Transverse colon (tissue), 4 donors: ENCODE measurements around the gene GPR89A.
"Not testable (repeated sequence)": the region's sequence is repeated elsewhere in the genome, so short reads cannot be mapped to it uniquely, and the experiment has no call there.

Experiments used
- CTCF ChIP-seq, 5 experiments: fragments of 200-600 bp in 3 of 5; fragments of 450-650 bp in 2 of 5; sonication (generic) in 3 of 5; IDR thresholded peaks; 1 replicate in 2 of 5; 2 replicates in 3 of 5; pipeline ENCODE4 v1.5.1; 2016 to 2017; ENCODE audit warnings: antibody characterized with exemption in 5 of 5, inconsistent platforms in 3 of 5, mild to moderate bottlenecking in 2 of 5, moderate library complexity in 1 of 5
- POLR2AphosphoS5 ChIP-seq, 3 donors: sonication (generic); formaldehyde crosslinking; IDR thresholded peaks; one replicate each; pipeline ENCODE4 v1.6.1; 2016; ENCODE audit warnings: antibody characterized with exemption in 3 of 3

GRCh38 chr1:145718465-145718864 is 110.7 kb downstream of the GPR89A start:
- TF ChIP-seq CTCF, POLR2AphosphoS5 (IDR thresholded peaks at IDR 0.05): not testable (repeated sequence)
